Measurements from ENCODE around the gene RYR3.

RYR3 gene

DNA sequence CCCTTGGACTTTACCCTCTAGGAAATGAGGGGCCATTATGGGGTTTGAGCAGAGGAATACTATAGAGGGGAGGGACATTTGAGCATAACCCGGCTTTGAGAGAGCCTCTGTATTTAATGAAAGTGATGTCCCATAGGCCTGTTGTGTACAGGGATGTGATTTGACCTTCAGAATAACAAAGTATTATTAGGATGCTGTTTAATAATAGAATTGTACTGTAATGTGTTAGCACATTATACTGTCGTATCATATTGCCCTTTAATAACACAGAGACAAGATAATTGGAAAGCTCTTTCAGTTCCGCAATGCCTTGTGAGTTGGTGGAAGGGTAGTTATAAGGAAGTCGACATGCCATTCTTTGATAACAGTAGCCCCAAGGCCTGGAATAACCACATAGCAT, 328.3 kb downstream of the RYR3 start:
- Histone ChIP-seq H3K14ac (ENCODE audit: low read length in 2 of 2) (no peak overlapping the region), H3K9me3 (ENCODE audit: control insufficient read depth, low read length) (no peaks in the 10 kb centered on the region), H2AFZ (ENCODE audit: low read depth, low read length) (no peak overlapping the region), H2BK120ac (ENCODE audit: low read depth, low read length) (no peak overlapping the region), H2AK5ac (ENCODE audit: low read length, severe bottlenecking) (no peak overlapping the region), H3K4me2 (ENCODE audit: low read length, poor library complexity, severe bottlenecking) (no peak overlapping the region), H2BK15ac (ENCODE audit: low read depth, poor library complexity, severe bottlenecking) (no peak overlapping the region), H3K23ac (ENCODE audit: low read length in 2 of 2) (no peak overlapping the region), H3K18ac (ENCODE audit: low read depth in 1 of 2, low read length in 2 of 2) (no peak overlapping the region), H3K4ac (ENCODE audit: low read depth in 1 of 2, low read length in 2 of 2) (no peak overlapping the region), H3K4me3 (ENCODE audit: insufficient read depth in 1 of 2, low read depth in 1 of 2, low read length in 2 of 2) (no peak overlapping the region), H3K79me1 (replicated peaks; ENCODE audit: low read length, poor library complexity, severe bottlenecking) (no peaks in the 10 kb centered on the region), H3K27ac (ENCODE audit: low read length, poor library complexity, severe bottlenecking) (no peak overlapping the region), H3K4me1 (ENCODE audit: control insufficient read depth, insufficient read depth, low read depth, low read length) (no peaks in the 10 kb centered on the region), H4K91ac (ENCODE audit: low read length) (no peak overlapping the region), H3K36me3 (ENCODE audit: control insufficient read depth in 1 of 2, insufficient read depth in 2 of 2, low read depth in 1 of 2, low read length in 2 of 2) (peaks cover 0 to 11% of the 10 kb centered on the region in 2 experiments), H3K9ac (ENCODE audit: low read length) (no peak overlapping the region), H4K8ac (ENCODE audit: low read length) (no peak overlapping the region), H2BK12ac (ENCODE audit: low read length in 2 of 2) (no peak overlapping the region), H3K27me3 (ENCODE audit: control insufficient read depth in 1 of 2, insufficient read depth in 1 of 2, low read length in 2 of 2) (peaks cover 36 to 82% of the 10 kb centered on the region in 2 experiments), H2BK5ac (ENCODE audit: low read depth, low read length, poor library complexity, severe bottlenecking) (no peak overlapping the region)
- 71% methylated on average over 1 of the region's 4 CpGs for WGBS
- DNase-seq = no peak

GRCh38 chr15:33639456-33639855, 328.7 kb downstream of the RYR3 start:
- Histone ChIP-seq H3K36me3 (ENCODE audit: control insufficient read depth in 1 of 2, insufficient read depth in 2 of 2, low read depth in 1 of 2, low read length in 2 of 2) (peaks cover 0 to 13% of the 10 kb centered on the region in 2 experiments), H3K14ac (ENCODE audit: low read length in 2 of 2) (no peak overlapping the region), H3K27ac (ENCODE audit: low read length, poor library complexity, severe bottlenecking) (no peak overlapping the region), H2BK15ac (ENCODE audit: low read depth, poor library complexity, severe bottlenecking) (no peak overlapping the region), H3K23ac (ENCODE audit: low read length in 2 of 2) (no peak overlapping the region), H3K4me2 (ENCODE audit: low read length, poor library complexity, severe bottlenecking) (no peak overlapping the region), H3K9me3 (ENCODE audit: control insufficient read depth, low read length) (no peaks in the 10 kb centered on the region), H3K79me1 (replicated peaks; ENCODE audit: low read length, poor library complexity, severe bottlenecking) (no peaks in the 10 kb centered on the region), H4K8ac (ENCODE audit: low read length) (no peak overlapping the region), H3K4me1 (ENCODE audit: control insufficient read depth, insufficient read depth, low read depth, low read length) (no peaks in the 10 kb centered on the region), H4K91ac (ENCODE audit: low read length) (no peak overlapping the region), H3K4me3 (ENCODE audit: insufficient read depth in 1 of 2, low read depth in 1 of 2, low read length in 2 of 2) (no peak overlapping the region), H2BK120ac (ENCODE audit: low read depth, low read length) (no peak overlapping the region), H2AFZ (ENCODE audit: low read depth, low read length) (no peak overlapping the region), H3K9ac (ENCODE audit: low read length) (no peak overlapping the region), H3K4ac (ENCODE audit: low read depth in 1 of 2, low read length in 2 of 2) (no peak overlapping the region), H3K27me3 (ENCODE audit: control insufficient read depth in 1 of 2, insufficient read depth in 1 of 2, low read length in 2 of 2) (peaks cover 36 to 86% of the 10 kb centered on the region in 2 experiments), H2BK5ac (ENCODE audit: low read depth, low read length, poor library complexity, severe bottlenecking) (no peak overlapping the region), H2BK12ac (ENCODE audit: low read length in 2 of 2) (no peak overlapping the region), H3K18ac (ENCODE audit: low read depth in 1 of 2, low read length in 2 of 2) (no peak overlapping the region), H2AK5ac (ENCODE audit: low read length, severe bottlenecking) (no peak overlapping the region)
- no peak for DNase-seq
- WGBS = 79% methylated on average over 3 of the region's 4 CpGs

DNA sequence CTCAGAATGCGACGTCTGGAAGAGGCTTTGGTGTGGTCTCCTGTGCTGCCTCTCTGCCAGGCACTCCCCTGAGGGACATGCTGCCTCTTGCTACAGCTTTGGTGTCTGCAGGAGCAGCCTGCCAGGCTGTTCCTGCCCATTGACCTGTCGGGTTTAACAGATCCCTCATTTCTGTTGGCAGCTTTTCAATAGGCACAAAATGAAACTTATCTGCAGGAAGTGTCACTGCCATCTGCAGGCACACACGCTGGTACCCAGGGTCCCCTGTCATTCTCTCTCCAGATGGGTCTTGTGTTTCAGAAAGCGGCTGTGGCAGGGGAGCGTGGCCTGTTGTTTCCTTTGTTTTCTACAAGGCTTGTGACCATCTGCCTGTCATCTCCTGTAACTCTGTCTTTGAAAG, 329.2 kb downstream of the RYR3 start:
- Histone ChIP-seq H3K9ac (ENCODE audit: low read length) (no peak overlapping the region), H3K4me1 (ENCODE audit: control insufficient read depth, insufficient read depth, low read depth, low read length) (no peaks in the 10 kb centered on the region), H2BK120ac (ENCODE audit: low read depth, low read length) (no peak overlapping the region), H4K91ac (ENCODE audit: low read length) (no peak overlapping the region), H2BK12ac (ENCODE audit: low read length in 2 of 2) (no peak overlapping the region), H2BK5ac (ENCODE audit: low read depth, low read length, poor library complexity, severe bottlenecking) (no peak overlapping the region), H3K9me3 (ENCODE audit: control insufficient read depth, low read length) (no peaks in the 10 kb centered on the region), H3K23ac (ENCODE audit: low read length in 2 of 2) (no peak overlapping the region), H3K14ac (ENCODE audit: low read length in 2 of 2) (no peak overlapping the region), H3K4ac (ENCODE audit: low read depth in 1 of 2, low read length in 2 of 2) (no peak overlapping the region), H2BK15ac (ENCODE audit: low read depth, poor library complexity, severe bottlenecking) (no peak overlapping the region), H3K18ac (ENCODE audit: low read depth in 1 of 2, low read length in 2 of 2) (no peak overlapping the region), H3K27ac (ENCODE audit: low read length, poor library complexity, severe bottlenecking) (no peak overlapping the region), H3K4me3 (ENCODE audit: insufficient read depth in 1 of 2, low read depth in 1 of 2, low read length in 2 of 2) (no peak overlapping the region), H4K8ac (ENCODE audit: low read length) (no peak overlapping the region), H3K4me2 (ENCODE audit: low read length, poor library complexity, severe bottlenecking) (no peak overlapping the region), H3K27me3 (ENCODE audit: control insufficient read depth in 1 of 2, insufficient read depth in 1 of 2, low read length in 2 of 2) (peaks cover 36 to 87% of the 10 kb centered on the region in 2 experiments), H2AFZ (ENCODE audit: low read depth, low read length) (no peak overlapping the region), H3K36me3 (ENCODE audit: control insufficient read depth in 1 of 2, insufficient read depth in 2 of 2, low read depth in 1 of 2, low read length in 2 of 2) (peaks cover 0 to 14% of the 10 kb centered on the region in 2 experiments), H2AK5ac (ENCODE audit: low read length, severe bottlenecking) (no peak overlapping the region), H3K79me1 (replicated peaks; ENCODE audit: low read length, poor library complexity, severe bottlenecking) (no peaks in the 10 kb centered on the region)
- no peak for DNase-seq
- 65% methylated on average over 6 of the region's 6 CpGs for WGBS

DNA sequence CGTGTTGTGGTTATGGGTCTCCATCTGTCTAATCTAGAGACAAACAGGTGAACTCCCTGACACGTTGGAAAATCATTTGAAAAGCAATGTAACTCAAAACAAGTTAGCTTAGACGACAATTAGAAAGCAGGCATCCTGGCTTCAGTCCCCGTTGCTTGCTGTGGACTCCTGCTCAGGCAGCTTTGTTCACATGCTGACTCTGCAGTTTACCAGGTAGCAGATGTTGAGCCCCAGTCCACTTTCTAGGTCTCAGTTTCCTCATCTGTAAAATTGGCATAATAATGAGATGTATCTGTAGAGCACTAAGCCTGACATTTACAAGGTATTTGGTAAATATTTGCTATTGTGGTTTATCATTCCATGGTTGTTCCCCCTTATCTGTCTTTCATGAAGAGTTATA, 330.3 kb downstream of the RYR3 start:
- Histone ChIP-seq H2BK12ac (ENCODE audit: low read length in 2 of 2) (no peak overlapping the region), H3K4me2 (ENCODE audit: low read length, poor library complexity, severe bottlenecking) (no peak overlapping the region), H3K4me1 (ENCODE audit: control insufficient read depth, insufficient read depth, low read depth, low read length) (no peaks in the 10 kb centered on the region), H4K91ac (ENCODE audit: low read length) (no peak overlapping the region), H2AFZ (ENCODE audit: low read depth, low read length) (no peak overlapping the region), H3K27me3 (ENCODE audit: control insufficient read depth in 1 of 2, insufficient read depth in 1 of 2, low read length in 2 of 2) (peaks cover 40 to 86% of the 10 kb centered on the region in 2 experiments), H3K23ac (ENCODE audit: low read length in 2 of 2) (no peak overlapping the region), H3K9ac (ENCODE audit: low read length) (no peak overlapping the region), H3K18ac (ENCODE audit: low read depth in 1 of 2, low read length in 2 of 2) (no peak overlapping the region), H2AK5ac (ENCODE audit: low read length, severe bottlenecking) (no peak overlapping the region), H2BK120ac (ENCODE audit: low read depth, low read length) (no peak overlapping the region), H3K4ac (ENCODE audit: low read depth in 1 of 2, low read length in 2 of 2) (no peak overlapping the region), H3K79me1 (replicated peaks; ENCODE audit: low read length, poor library complexity, severe bottlenecking) (no peaks in the 10 kb centered on the region), H4K8ac (ENCODE audit: low read length) (no peak overlapping the region), H3K36me3 (ENCODE audit: control insufficient read depth in 1 of 2, insufficient read depth in 2 of 2, low read depth in 1 of 2, low read length in 2 of 2) (peaks cover 0 to 10% of the 10 kb centered on the region in 2 experiments), H3K4me3 (ENCODE audit: insufficient read depth in 1 of 2, low read depth in 1 of 2, low read length in 2 of 2) (no peak overlapping the region), H3K27ac (ENCODE audit: low read length, poor library complexity, severe bottlenecking) (no peak overlapping the region), H2BK5ac (ENCODE audit: low read depth, low read length, poor library complexity, severe bottlenecking) (no peak overlapping the region), H2BK15ac (ENCODE audit: low read depth, poor library complexity, severe bottlenecking) (no peak overlapping the region), H3K9me3 (ENCODE audit: control insufficient read depth, low read length) (no peaks in the 10 kb centered on the region), H3K14ac (ENCODE audit: low read length in 2 of 2) (no peak overlapping the region)
- 73% methylated on average over 4 of the region's 4 CpGs for WGBS
- no peak for DNase-seq

All from mesenchymal stem cell (in vitro differentiated cells and primary cell).